HG02852 (cell line): ENCODE data around the gene USE1.
"Not testable (repeated sequence)": the region's sequence is repeated elsewhere in the genome, so short reads cannot be mapped to it uniquely, and the experiment has no call there.

Experiments used
- ATAC-seq: cut with Tn5 transposase; IDR thresholded peaks from one replicate; pipeline ENCODE4 v1.9.1; 2021; ENCODE audit warnings: mild to moderate bottlenecking, moderate library complexity; ENCODE audit not compliant: unreplicated experiment

USE1 gene

GRCh38 chr19:17215127-17215971 is at the start of gene USE1:
USE1 (plus strand) TSS chr19:17215357; CDS start chr19:17215406, 49 bp downstream.
- peak; percentile 89 for ATAC-seq

- ATAC-seq, result no peak
Observed at GRCh38 chr19:17165715-17166114, 49.4 kb upstream of the USE1 start.

GRCh38 chr19:17170538-17171297 is 44.4 kb upstream of the USE1 start:
- no peak for ATAC-seq

- no peak for ATAC-seq
Observed at GRCh38 chr19:17171874-17172273, 43.3 kb upstream of the USE1 start.

- no peak for ATAC-seq
Observed at GRCh38 chr19:17172624-17173345, 42.4 kb upstream of the USE1 start.

GRCh38 chr19:17178291-17178690 is 36.9 kb upstream of the USE1 start:
- no peak for ATAC-seq

- no peak for ATAC-seq
Observed at GRCh38 chr19:17180997-17181702, 34.0 kb upstream of the USE1 start.

- no peak for ATAC-seq
Observed at GRCh38 chr19:17183271-17183761, 31.8 kb upstream of the USE1 start.

- peak; percentile 55 for ATAC-seq
Observed at GRCh38 chr19:17183858-17184321, 31.3 kb upstream of the USE1 start.

- peak; percentile 22 for ATAC-seq
Observed at GRCh38 chr19:17184371-17184841, 30.8 kb upstream of the USE1 start.

GRCh38 chr19:17185590-17185989 is 29.6 kb upstream of the USE1 start:
- ATAC-seq, result no peak

GRCh38 chr19:17191736-17192135 is 23.4 kb upstream of the USE1 start:
- ATAC-seq, result not testable (repeated sequence)

GRCh38 chr19:17192751-17193150 is 22.4 kb upstream of the USE1 start:
- ATAC-seq, result no peak

GRCh38 chr19:17194608-17195007 is 20.5 kb upstream of the USE1 start:
- ATAC-seq, result no peak

- ATAC-seq, result no peak
Observed at GRCh38 chr19:17195106-17195505, 20.1 kb upstream of the USE1 start.

GRCh38 chr19:17196610-17197009 is 18.5 kb upstream of the USE1 start:
- no peak for ATAC-seq

GRCh38 chr19:17197666-17198065 is 17.5 kb upstream of the USE1 start:
- no peak for ATAC-seq

GRCh38 chr19:17200408-17201079 is 14.6 kb upstream of the USE1 start:
- ATAC-seq, result no peak

GRCh38 chr19:17202249-17202648 is 12.9 kb upstream of the USE1 start:
- ATAC-seq, result no peak

GRCh38 chr19:17202713-17203112 is 12.4 kb upstream of the USE1 start:
- ATAC-seq, result no peak
